Upper lobe of left lung (tissue), 6 donors: ENCODE measurements around the gene PIK3CA. TPM values are rescaled to one million over a fixed set of nuclear protein-coding genes. Genes with fewer than 3 reads are reported as not detected.
A peak's percentile ranks its signal among the peaks of the same experiment; 100 is the strongest.

Experiments
- ATAC-seq, 2 donors: fragments of 200-7000 bp; cut with Tn5 transposase; one replicate each; pipeline ENCODE4 v1.9.1; 2022; ENCODE audit warnings: mild to moderate bottlenecking in 2 of 2, moderate library complexity in 2 of 2; ENCODE audit not compliant: low FRiP score in 2 of 2
- DNase-seq, 2 donors: peaks; one replicate each; pipeline ENCODE4 v3.0.0-alpha.2; 2019 to 2020
- H3K27ac ChIP-seq, 4 donors: fragments of 200-600 bp; sonication (generic); one replicate each; pipeline ENCODE4 v1.5.1; 2016 to 2019
- H3K27me3 ChIP-seq, 4 donors: fragments of 200-600 bp; sonication (generic); one replicate each; pipeline ENCODE4 v1.5.1; 2017 to 2019
- H3K36me3 ChIP-seq, 4 donors: fragments of 200-600 bp; sonication (generic); one replicate each; pipeline ENCODE4 v1.5.1; 2016 to 2019
- H3K4me1 ChIP-seq, 4 donors: fragments of 200-600 bp; sonication (generic); one replicate each; pipeline ENCODE4 v1.5.1; 2018 to 2019
- H3K4me3 ChIP-seq, 4 donors: fragments of 200-600 bp; sonication (generic); one replicate each; pipeline ENCODE4 v1.5.1; 2017 to 2019; ENCODE audit warnings: mild to moderate bottlenecking in 2 of 4, moderate library complexity in 1 of 4
- H3K9me3 ChIP-seq, 4 donors: fragments of 200-600 bp; sonication (generic); one replicate each; pipeline ENCODE4 v1.5.1; 2018 to 2019
- CTCF ChIP-seq, 6 experiments: fragments of 450-650 bp in 4 of 6; fragments of 200-600 bp in 2 of 6; sonication (generic) in 2 of 6; IDR thresholded peaks; one replicate each; pipeline ENCODE4 v1.5.1; 2016 to 2019; ENCODE audit warnings: antibody characterized with exemption in 6 of 6
- EP300 ChIP-seq, 4 donors: sonication (generic); formaldehyde crosslinking; IDR thresholded peaks; one replicate each; pipeline ENCODE4 v1.5.1; 2017; ENCODE audit warnings: antibody characterized with exemption in 4 of 4, control low read depth in 2 of 4
- POLR2A ChIP-seq, 4 donors: fragments of 450-650 bp; IDR thresholded peaks; one replicate each; pipeline ENCODE4 v1.5.1; 2016 to 2017; ENCODE audit warnings: antibody characterized with exemption in 4 of 4, mild to moderate bottlenecking in 2 of 4
- POLR2AphosphoS5 ChIP-seq, 2 donors: sonication (generic); formaldehyde crosslinking; IDR thresholded peaks; one replicate each; pipeline ENCODE4 v1.5.1; 2017; ENCODE audit warnings: antibody characterized with exemption in 2 of 2
- WGBS, 2 donors: methylation state at CpG; one replicate each; pipeline ENCODE4 v1.1.5; 2017 to 2018; 5-methylcytosine and 5-hydroxymethylcytosine counted together
- total RNA-seq, 6 donors: library from RNA; depleted of rRNA in 4 of 6; stranded (reverse); fragments of >200 nt in 4 of 6; gene quantifications; one replicate each; pipeline versions ENCODE4 v1.1.0 to v1.2.1, GENCODE V29; 2016 to 2021
- donor health status: DM: no; HTN: no; CAD: no; lungs with moderate emphysema.
- donor health status: DM: no; HTN: yes; CAD: no; lungs with severe emphysema.

Gene PIK3CA
- total RNA-seq, 6 donors from 2014 or later = 7.3 to 37.6 (median 23.5) TPM

- Histone ChIP-seq H3K4me3 (peak overlapping the region; percentile 59 to 93 (median 81)), H3K27ac (peak overlapping the region; percentile 97 to 99 (median 98)), H3K9me3 (no peaks in the 10 kb centered on the region), H3K36me3 (no peaks in the 10 kb centered on the region), H3K27me3 (no peaks in the 10 kb centered on the region), H3K4me1 (peaks cover 19 to 33% (median 21%) of the 10 kb centered on the region in 4 donors)
- TF ChIP-seq CTCF (IDR thresholded peaks at IDR 0.05) (no peak), POLR2A (IDR thresholded peaks at IDR 0.05) (peak in 2 of 4 donors; percentile 46 to 47), EP300 (IDR thresholded peaks at IDR 0.05) (no peak), POLR2AphosphoS5 (IDR thresholded peaks at IDR 0.05) (peak in 1 of 2 donors; percentile 20)
- peak; percentile 38 to 56 for ATAC-seq
- DNase-seq = peak; percentile 36 to 89
- 0% methylated on average over 36 to 65 of the region's 70 CpGs for WGBS, 2 donors
Measured at GRCh38 chr3:179148616-179149405, 654 bp downstream of the PIK3CA start.

DNA sequence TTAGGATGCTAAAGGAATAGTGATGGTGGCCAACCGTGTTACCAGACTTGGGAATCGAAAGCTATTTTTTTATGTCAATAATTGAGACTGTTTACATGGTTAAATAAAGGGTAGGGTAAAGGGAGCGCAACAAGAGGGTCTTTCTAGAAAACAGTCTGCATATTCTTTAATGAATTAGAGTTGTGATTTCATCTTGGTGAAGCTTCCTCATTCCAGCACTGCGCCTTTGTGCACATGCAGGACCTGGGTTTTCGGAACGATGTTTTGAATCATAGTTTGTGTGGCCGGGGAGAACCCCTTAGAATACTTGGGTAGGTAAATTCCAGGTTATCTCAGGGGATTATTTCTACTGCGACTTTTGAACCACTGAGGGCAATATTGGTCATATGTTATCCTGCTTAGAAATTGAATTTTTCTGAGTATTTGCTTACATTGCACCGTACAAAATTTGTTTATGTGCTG is 1.3 kb downstream of the PIK3CA start:
- Histone ChIP-seq H3K9me3 (no peaks in the 10 kb centered on the region), H3K4me3 (peak overlapping the region; percentile 59 to 93 (median 81)), H3K36me3 (no peaks in the 10 kb centered on the region), H3K27ac (peak overlapping the region; percentile 97 to 99 (median 98)), H3K27me3 (no peaks in the 10 kb centered on the region), H3K4me1 (peaks cover 19 to 33% (median 21%) of the 10 kb centered on the region in 4 donors)
- 1% methylated on average over 9 of the region's 9 CpGs for WGBS, 2 donors
- ATAC-seq (no peak), DNase-seq (peak in 1 of 2 donors; percentile 52)
- TF ChIP-seq CTCF (IDR thresholded peaks at IDR 0.05) (no peak), EP300 (IDR thresholded peaks at IDR 0.05) (no peak), POLR2A (IDR thresholded peaks at IDR 0.05) (no peak), POLR2AphosphoS5 (IDR thresholded peaks at IDR 0.05) (no peak)

DNA sequence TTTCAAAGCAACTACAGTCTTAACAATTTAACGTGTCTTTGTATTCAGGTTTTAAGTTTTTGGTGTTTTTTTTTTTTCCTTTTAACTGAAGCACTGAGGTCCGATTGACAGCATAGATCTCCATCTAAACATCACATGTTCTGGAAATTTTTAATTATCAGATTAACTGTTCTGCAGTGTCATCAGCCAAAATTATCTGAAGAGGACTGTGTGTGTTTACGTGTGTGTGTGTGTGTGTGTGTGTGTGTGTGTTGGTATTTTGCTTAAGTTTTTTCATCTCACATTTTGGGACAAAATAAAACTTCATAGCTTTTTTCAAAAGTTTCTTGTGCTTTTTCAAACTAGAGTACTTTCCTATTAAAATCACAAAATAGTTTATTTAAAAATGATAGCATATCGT is 1.8 kb downstream of the PIK3CA start:
- Histone ChIP-seq H3K4me1 (peaks cover 19 to 33% (median 21%) of the 10 kb centered on the region in 4 donors), H3K9me3 (no peaks in the 10 kb centered on the region), H3K36me3 (no peaks in the 10 kb centered on the region), H3K27me3 (no peaks in the 10 kb centered on the region), H3K27ac (peak overlapping the region in 3 of 4 donors; percentile 97 to 99 (median 99)), H3K4me3 (peak overlapping the region in 3 of 4 donors; percentile 76 to 93 (median 86))
- WGBS, 2 donors = 27% methylated on average over 4 of the region's 4 CpGs
- DNase-seq (no peak), ATAC-seq (no peak)
- TF ChIP-seq EP300 (IDR thresholded peaks at IDR 0.05) (no peak), POLR2A (IDR thresholded peaks at IDR 0.05) (no peak), POLR2AphosphoS5 (IDR thresholded peaks at IDR 0.05) (no peak), CTCF (IDR thresholded peaks at IDR 0.05) (no peak)

DNA sequence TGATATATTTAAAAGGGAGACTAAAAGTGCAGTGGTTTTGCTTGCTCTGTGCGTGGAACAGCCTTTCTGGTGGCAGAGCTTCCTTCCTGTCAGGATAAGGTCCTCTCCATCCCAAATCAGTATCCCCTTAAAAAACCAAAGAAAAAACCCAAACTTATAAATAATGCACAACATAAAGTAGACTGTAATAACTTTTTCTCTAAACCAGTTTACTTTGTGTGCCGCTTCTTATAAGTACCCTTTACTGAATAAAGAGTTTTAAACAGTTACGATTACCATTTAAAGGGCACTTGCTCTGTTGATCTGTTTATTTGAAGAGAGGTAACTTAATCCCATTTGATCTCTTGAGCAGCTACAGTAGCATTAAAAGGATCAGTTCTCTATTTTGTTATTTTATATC is 2.5 kb downstream of the PIK3CA start:
- TF ChIP-seq EP300 (IDR thresholded peaks at IDR 0.05) = no peak
- TF ChIP-seq POLR2AphosphoS5 (IDR thresholded peaks at IDR 0.05) = no peak
- TF ChIP-seq POLR2A (IDR thresholded peaks at IDR 0.05) = no peak
- TF ChIP-seq CTCF (IDR thresholded peaks at IDR 0.05) = no peak
- Histone ChIP-seq H3K9me3 (no peaks in the 10 kb centered on the region), H3K27me3 (no peaks in the 10 kb centered on the region), H3K36me3 (no peaks in the 10 kb centered on the region), H3K4me1 (peaks cover 19 to 33% (median 21%) of the 10 kb centered on the region in 4 donors), H3K27ac (no peak overlapping the region), H3K4me3 (no peak overlapping the region)
- DNase-seq (no peak), ATAC-seq (no peak)
- 54 to 60% methylated on average over 3 of the region's 3 CpGs for WGBS, 2 donors
